Stimulated activated CD8-positive, alpha-beta memory T cell treated with anti-CD3 and anti-CD28 coated beads, Interleukin-12 subunit alpha, Interleukin-12 subunit beta, amount 100 ng/mL, for 1 hour (primary cell): ENCODE data around the gene OTUB1.

Experiments
- DNase-seq: peaks from one replicate; pipeline ENCODE4 v3.0.0-alpha.2; 2020; ENCODE audit warnings: low read depth

Gene OTUB1

DNA sequence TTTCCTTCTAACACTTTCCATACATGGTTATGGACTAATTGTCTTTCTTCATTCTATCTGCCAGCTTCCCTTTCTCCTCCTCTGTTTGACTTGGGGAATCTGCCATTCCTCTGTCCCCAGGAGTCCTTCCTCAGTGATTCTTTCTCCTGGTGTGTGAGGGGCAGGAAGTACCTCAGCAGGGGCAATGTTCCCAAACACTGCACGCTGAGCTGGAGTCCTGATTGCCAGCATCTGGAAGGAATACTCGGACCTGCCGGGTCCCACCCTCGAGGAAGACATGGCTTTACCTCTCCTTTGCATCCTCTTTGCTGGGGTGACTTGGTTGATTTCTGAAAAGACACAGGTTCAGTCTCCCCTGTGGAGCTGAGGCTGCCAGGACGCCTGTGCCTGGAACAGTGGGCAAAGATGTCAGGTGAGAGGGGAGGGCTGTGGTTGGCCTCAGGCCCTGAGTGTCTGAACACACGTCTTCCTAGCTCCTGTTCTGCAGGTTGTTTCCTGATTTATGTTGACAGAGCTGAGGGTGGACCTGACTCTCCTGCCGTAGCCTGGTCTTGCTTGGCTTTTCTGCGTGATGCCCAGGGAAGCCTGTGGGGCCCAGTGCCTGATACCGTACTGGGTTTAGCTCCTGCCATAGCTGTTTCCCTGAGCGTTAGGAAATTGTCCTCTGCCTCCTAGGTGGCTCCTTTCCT, 7.5 kb upstream of the OTUB1 start:
- DNase-seq, result no peak

DNA sequence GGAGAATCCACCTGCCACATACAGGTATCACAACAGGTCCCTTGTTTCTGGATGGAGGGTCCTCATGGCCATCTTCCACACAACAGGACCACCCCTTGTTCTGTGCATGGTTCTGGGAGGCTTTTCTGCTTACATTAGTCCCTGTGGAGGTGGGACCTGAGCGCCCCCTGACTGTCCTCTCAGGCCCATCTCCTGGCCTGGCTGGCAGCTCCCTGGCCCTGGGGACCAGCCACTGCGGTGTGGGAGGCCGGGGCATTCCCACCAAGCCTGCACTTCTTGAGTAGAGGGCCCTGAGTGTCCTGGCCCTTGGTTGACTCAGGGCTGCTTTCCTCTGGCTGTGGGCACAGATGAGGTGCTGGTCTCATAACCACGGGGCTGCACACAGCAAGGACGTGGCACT, 6.8 kb upstream of the OTUB1 start:
- DNase-seq, result no peak

DNA sequence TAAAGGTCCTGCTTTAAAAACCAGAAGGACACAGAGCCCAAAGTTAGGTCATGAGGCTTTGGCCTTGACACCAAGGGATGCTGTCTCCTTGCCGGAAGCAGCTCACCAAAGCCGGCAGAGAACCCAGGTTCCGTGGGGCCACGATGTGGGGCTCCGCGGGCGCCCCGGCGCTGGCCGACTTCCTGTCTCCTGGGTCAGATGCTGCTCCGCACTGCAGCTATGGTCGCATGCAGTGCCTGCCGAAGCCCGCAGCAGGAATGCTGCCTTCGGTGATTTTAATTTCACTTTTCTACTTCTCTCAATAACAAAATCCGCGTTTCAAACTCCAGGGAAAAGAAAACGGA, 454 bp upstream of the OTUB1 start:
- DNase-seq, result peak; percentile 49

DNA sequence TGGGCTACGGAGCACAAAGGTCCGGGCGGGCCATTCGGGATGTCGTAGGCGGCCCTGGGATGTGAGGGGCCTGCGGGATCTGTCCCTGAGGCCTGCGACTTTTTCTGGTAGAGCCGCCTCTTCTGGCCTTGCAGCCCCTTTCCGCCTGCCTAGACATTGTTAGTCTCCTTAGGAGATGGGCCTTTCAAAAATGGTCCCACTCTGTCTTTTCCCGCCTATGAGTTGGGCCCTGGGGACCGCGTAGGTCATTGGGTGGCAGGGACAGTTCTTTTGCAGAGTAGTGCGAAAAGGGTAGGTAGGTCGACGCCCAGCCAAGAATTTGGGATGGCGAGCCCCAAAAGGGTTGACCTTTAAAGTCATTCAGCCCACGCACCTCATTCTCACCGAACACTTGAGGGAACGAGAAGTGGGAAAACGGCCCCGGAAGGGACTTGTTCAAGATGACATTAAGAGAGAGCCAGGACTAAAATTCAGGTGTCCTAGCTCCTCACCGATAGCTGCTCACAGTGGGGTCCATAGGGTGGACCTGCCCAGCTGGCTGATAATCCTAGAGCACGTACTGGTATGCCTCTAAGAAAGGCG, 785 bp downstream of the OTUB1 start:
- DNase-seq, result no peak

DNA sequence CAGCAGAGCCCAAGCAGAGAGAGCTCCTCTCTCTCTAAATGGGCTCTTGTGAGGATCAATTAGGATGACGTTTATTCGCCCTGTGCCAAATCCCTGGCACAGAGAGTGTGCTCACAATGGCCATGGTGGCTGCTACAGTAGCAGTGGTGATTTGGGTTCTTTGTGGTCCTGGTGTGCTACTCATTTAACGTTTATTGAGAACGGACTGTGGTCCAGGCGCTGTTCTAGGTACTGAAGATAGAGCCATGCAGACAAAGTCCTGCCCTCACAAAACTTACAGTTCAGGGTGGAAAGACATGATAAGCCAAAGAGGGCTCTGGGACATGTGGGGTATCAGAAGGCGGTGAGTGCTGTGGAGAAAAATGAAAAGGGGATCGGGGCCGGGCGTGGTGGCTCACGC, 5.3 kb downstream of the OTUB1 start:
- DNase-seq, result no peak

DNA sequence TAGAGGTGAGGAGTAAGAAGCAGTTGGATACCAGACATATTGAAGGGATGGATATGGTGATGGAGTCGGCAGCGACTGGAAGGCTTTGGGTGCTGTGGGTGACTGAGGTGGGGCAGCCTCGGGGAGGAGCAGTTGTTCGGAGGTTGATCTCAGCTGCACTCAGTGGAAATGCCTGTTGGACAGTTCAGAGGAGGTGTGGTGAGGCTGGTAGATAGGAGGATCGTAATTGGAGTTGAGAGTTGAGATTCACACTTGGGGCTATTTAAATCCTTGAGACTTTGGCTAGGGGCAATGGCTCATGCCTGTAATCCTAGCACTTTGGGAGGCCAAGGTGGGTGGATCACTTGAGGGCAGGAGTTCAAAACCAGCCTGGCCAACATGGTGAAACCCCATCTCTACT, 6.9 kb downstream of the OTUB1 start:
- DNase-seq, result no peak

DNA sequence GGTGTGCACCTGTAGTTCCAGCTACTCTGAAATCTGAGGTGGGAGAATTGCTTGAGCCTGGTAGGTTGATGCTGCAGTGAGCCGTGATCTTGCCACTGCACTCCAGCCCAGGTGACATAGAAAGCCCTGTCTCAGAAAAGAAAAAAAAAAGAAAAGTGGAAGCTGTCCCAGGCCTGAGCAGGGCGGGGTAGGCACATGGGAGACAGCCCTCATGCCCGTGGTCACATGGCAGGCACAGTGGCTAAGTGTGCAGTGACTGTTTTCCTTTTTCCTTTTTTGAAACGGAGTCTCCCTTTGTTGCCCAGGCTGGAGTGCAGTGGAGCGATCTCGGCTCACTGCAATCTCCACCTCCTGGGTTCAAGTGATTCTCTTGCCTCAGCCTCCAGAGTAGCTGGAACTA, 7.8 kb downstream of the OTUB1 start:
- DNase-seq, result no peak

DNA sequence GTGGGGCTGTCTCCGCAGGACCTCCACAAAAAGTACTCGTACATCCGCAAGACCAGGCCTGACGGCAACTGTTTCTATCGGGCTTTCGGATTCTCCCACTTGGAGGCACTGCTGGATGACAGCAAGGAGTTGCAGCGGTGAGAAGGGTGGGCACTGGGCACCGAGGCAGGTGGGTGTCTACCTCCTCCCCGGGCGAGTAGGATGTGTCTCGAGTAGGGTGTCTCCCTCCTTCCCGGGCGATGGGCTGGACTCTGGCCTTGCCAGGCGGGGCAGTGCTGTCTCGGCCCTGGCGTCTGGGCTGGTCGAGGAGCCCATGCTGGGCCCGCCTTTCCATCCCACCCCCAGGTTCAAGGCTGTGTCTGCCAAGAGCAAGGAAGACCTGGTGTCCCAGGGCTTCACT, 10.3 kb downstream of the OTUB1 start:
- no peak for DNase-seq

DNA sequence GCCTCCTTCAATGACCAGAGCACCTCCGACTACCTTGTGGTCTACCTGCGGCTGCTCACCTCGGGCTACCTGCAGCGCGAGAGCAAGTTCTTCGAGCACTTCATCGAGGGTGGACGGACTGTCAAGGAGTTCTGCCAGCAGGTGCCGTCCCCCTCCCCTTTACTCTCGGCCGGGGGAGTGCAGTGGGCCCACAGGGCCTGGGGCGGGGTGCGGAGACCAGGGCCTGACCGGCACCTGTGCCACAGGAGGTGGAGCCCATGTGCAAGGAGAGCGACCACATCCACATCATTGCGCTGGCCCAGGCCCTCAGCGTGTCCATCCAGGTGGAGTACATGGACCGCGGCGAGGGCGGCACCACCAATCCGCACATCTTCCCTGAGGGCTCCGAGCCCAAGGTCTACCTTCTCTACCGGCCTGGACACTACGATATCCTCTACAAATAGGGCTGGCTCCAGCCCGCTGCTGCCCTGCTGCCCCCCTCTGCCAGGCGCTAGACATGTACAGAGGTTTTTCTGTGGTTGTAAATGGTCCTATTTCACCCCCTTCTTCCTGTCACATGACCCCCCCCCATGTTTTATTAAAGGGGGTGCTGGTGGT, 11.0 kb downstream of the OTUB1 start:
- no peak for DNase-seq

DNA sequence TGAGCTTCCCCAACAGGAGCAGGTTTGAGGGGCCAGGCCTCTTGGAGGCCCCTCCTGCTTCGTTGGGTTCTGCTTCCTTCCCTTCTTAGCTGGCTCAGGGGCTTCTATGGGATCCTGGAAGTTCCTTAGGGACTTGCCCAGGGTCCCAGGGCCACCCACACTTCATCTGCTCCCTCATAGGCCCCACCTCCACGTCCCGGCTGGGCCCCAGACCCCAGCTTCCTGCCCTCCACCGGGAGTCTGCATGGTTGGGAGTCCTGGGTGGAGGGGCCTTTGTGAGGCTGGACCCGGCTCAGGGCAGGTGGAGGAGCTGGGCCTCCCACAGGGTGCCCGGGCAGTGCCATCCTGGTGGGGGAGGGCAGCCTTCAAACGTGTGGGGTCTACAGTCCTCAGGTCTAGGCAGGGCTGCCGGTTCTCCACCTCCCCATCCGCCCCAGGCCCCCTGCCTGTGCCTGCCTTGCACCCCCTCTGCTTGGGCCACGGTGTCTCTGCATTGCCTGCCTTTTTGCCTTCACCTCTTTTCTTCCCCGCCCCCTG, 11.6 kb downstream of the OTUB1 start:
- no peak for DNase-seq

DNA sequence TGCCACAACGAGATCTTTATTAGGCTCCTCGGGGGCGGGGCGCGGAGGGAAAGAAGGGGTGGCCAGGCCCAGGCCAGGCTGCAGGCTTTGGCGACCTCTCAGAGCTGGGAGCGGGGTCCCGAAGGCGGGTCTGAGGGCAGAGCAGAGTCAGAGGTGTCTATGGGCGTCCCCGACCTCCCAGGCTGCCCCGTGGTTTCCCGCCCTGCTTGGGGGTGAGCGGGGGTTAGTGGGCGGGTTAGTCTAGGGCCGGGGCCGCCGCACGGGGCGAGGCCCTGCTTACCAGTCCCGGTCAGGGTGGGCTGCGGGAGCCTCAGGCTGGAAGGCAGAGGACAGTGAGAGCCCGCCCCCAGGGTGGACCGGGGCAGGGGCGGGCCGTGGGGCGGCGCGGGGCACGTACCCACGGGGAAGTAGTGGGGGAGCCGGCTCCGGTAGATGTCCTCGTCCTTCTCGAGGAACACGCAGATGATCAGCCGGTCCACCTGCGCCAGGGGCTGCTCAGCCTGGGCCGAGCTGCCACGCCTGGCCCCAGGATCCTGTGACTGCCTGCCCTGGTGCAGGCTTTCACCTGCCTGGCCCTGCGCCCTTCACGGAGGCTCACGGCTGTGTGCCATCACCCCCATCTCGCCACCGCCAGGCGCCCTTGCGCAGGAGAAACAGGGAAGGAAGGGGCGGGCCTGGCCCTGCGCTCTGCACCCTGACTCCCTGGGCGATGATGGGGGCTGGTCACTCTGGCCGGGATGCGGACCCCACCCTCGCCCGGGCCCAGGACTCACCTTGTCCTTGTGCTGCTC, 12.5 kb downstream of the OTUB1 start:
- DNase-seq, result no peak

DNA sequence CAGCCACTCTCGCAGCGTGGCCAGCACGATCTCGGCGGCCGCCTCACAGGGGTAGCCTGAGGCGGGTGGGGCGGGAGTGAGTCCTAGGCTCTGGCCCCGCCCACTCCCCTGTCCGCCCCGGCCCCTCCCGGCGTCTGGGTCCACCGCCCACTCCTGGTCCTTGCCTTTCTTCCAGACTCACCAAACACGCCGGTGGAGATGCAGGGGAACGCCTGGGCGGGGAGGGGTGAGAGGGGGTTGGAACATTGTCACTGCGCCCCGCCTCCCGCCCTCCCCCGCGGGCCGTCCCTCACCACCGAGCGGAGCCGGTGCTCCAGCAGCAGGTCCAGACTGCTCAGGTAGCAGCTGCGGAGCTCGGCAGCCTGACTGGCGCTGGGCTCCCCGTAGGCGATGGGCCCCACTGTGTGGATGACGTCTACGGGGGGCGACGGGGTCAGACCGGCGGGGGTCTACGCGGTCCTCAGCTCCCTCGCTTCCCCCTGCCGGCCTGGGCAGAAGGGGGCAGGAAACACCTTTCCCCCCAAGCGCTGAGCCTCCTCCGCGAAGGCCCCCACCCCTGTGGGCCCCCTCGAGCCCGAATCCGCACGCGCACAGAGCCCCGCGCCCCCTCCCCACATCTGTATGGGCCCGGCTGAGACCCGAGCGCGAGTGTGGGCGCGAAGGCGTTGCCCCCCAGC, 13.2 kb downstream of the OTUB1 start:
- peak; percentile 35 for DNase-seq

DNA sequence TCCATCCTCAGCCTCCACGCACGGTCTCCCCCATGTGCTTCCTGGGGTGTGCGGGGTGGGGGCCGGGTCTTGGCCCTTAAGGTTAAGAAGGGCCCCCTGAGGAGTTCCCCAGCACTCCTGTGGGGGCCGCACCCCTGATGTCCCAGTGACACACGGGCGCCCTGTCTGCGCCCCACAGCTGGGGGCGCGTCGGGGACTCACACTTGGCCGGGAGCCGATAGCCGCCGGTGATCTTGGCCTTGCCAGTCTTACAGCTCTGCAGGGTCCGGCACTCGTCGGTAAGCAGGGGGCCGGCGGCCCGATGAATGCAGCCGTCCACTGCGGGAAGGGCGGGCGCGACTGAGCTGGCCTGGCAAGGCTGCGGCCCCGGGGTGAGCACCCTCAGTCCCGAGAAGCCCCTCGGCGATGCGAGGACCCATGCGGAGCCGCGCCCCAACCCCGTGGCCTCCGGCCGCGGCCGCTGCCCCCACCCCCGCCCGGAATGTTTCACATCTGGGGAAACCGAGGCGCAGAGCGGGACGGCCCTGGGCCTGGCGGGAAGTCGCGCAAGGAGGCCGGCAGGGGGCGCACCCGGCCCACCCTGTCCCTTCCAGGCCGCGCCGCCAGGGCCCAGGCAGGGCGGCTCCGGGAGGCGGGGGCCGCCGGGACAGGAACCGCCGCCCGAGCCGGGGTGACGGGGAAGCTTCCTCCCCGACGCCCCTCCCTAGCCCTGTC, 13.9 kb downstream of the OTUB1 start:
- peak; percentile 37 for DNase-seq

DNA sequence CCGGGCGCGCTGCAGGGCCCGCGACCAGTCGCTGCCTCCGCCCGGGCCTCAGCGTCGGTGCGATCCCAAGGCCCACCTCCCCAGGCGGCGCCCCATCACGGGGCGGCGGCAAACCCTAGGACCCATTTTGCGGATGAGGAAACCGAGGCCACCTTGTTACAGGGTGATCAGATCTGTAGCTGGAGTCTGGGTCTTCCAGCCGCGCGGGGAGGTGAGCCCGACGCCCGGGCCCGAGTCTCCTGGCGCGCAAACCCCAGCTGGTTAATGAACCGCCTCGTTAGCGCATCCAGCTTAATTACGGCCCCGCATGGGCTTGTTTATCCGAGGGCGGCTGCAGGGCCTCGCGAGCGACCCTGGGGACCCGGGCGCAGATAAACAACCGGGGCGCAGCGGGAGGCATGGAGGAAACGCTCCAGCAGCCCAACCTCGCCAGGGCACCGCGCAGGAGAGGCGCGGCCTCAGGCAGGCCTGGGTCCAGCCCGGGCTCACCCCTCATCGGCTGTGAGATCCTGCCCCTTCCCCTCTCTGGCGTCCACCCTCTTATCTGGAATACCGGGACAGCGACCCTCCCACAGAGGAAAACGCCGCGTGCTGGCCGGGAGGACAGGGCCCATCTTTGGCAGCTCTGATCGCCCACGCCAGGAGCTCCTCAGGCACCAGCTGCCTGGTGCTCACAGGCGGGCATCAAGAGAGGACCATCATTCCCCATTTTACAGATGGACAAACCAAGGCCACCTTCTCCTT, 14.7 kb downstream of the OTUB1 start:
- no peak for DNase-seq

DNA sequence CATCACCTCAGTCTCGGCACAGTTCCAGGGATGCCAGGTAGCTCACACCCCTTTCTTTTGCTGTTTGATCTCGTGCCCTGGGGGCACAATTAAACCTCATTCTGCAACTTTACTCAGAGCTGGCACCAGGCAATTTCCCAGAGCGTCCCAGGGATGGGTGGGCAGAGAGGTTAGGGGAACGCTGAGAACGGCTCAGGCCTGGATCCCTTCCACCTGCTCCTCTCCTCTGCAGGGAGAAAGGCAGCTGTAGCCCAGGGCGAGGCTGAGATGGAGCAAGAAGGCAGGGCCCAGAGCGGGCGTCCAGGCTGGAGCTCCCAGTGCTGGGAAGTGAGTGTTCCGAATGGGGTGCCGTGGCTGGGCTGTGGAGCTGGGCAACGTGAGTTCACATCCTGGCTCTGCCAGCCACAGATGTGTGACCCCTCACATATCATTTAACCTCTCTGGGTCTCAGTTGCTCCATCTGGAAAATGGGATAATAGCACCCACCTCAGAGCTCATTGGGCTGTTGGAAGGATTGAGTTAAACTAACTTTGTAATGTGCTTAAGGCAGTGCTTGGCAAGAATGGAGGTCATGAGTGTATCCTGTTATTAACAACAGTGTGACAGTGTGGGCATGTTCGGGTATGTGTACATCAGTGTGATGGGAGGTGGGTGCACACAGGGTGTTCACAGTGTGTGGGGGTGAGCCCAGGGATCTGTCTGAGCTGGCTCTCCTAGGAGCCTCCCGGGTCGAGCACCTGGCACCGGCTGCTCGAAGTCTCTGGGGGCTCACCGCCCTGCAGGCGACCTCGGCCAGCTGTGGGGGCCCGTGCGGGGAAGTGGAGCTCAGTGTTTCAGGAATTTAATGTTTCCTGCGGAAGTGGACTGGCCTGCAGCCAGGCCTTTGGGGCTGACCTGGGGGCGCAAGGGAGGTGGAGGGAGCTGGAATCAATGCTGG, 15.5 kb downstream of the OTUB1 start:
- DNase-seq, result no peak

DNA sequence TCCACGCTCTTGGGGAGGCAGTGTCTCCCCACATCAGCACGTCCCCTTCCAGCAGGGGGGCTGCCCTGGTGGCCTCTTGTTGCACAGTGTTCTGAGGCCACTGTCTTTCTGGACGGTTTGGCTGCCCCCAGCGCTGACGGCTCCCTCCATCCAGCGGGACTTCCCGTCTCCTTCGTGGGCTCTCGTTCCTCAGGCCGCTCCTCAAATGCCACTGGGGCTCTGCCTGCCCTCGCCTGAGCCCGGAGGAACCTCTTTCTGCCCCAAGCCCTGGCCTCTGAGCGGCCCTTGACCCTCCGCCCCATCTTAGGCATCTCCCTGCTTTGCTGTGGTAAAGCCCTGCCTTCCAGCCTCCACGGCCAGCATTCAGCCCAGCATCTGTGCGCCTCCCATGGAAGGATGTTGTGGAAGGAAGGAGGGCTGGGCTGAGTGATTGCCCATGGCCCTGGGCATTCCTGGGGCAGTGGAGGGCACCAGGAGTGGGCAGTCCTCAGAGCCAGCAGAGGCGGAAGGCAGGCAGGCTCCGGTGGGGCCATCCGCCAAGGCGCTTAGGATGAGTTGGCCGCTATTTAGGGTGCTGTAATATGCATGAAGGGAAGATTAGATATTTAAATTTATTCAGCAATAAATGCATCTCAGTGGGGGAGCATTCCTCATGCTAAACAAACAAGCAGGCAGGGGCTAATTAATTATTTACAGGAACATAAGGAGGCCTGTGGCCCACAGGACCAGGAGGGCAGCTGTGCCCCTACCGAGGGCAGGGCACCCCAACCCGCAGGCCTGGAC, 17.8 kb downstream of the OTUB1 start:
- DNase-seq, result no peak

DNA sequence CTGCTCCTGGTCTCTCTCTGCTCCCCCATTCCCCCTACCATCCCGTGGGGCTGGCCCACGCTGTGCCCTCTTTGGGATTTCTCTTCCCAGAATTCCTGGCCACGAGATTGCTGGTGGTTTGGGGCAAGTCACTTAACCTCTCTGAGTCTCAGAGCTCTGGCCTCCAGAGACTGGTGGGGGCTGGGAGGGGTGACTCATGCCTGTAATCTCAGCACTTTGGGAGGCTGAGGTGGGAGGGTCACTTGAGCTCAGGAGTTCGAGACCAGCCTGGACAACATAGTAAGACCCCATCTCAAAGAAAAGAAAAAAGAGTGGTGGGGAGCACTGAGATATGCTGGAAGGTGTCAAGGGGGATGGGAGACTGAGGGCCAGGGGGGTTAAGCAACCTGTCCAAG, 18.3 kb downstream of the OTUB1 start:
- no peak for DNase-seq

DNA sequence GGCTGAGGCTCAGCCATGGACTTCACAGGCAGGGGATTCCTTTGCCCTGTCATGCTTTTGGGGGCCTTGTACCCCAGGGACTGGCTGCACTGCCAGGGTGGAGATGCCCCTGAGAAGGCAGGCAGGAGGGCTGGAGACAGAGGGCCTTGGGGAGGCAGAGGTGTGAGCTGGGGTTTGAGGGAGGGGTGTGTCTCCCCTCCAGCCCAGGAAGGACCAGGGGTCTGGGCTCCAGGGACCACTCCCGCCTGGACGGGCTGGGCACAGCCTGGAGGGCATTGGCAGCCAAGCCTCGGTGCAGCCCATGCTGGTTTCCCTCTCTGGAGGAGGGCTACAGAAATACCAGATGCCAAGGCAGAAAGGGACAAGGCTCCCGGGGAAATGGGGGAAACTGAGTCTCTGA, 19.5 kb downstream of the OTUB1 start:
- DNase-seq, result no peak

DNA sequence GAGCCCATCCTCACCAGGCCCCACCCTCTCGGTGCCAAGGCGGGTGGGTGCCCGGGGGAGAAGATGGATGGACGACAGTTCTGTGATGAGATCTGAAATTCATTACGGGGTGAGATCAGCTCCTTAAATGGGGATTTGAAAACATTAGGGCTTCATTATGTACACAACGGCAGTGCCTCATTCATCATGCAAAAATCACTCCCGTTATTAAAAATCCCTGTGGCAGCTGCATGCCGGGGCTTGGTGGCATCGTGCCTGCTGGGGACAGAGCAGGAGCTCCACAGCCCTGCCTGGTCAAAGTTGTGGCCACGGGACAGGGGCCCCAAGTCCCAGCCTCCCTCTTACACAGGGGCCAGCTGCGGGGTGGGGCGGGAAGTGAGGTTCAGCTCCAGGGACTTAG, 20.2 kb downstream of the OTUB1 start:
- no peak for DNase-seq
